H1 (cell line): ENCODE results near the gene TMEM18. TPM values are rescaled to one million over a fixed set of nuclear protein-coding genes. Genes with fewer than 3 reads are reported as not detected.

Experiments used
- BACH1 ChIP-seq: IDR thresholded peaks from 2 replicates; pipeline ENCODE4 v1.6.1; 2012; ENCODE audit warnings: low read length, improper control_type of control experiment
- CHD1 ChIP-seq: IDR thresholded peaks from 2 replicates; pipeline ENCODE4 v1.6.1; 2012; ENCODE audit warnings: low read depth, low read length, improper control_type of control experiment
- CTBP2 ChIP-seq: IDR thresholded peaks from 2 replicates; pipeline ENCODE4 v1.7.0; 2011; ENCODE audit warnings: borderline replicate concordance, mild to moderate bottlenecking, moderate library complexity, mixed read lengths, low read length; ENCODE audit not compliant: insufficient read depth, insufficient read length
- NRF1 ChIP-seq: IDR thresholded peaks from 2 replicates; pipeline ENCODE4 v1.6.1; 2011; ENCODE audit warnings: mild to moderate bottlenecking, low read depth, low read length, improper control_type of control experiment
- PHF8 ChIP-seq: fragments of 200-600 bp; sonication (generic); conservative IDR thresholded peaks from 2 replicates; pipeline ENCODE4 v1.7.1; 2012; ENCODE audit warnings: low read depth, mild to moderate bottlenecking, inconsistent platforms, low read length, moderate library complexity
- TAF1 ChIP-seq: IDR thresholded peaks from 2 replicates; pipeline ENCODE4 v1.6.1; 2011; ENCODE audit warnings: mild to moderate bottlenecking, low read depth, low read length
- TBP ChIP-seq: IDR thresholded peaks from 2 replicates; pipeline ENCODE4 v1.6.1; 2011; ENCODE audit warnings: low read depth, low read length, improper control_type of control experiment
- YY1 ChIP-seq: IDR thresholded peaks from 2 replicates; pipeline ENCODE4 v1.6.1; 2011; ENCODE audit warnings: low read depth, mild to moderate bottlenecking, low read length
- ZNF274 ChIP-seq: IDR thresholded peaks from 2 replicates; pipeline ENCODE4 v1.7.0; 2012; ENCODE audit warnings: low read length, borderline replicate concordance; ENCODE audit errors: extremely low read depth
- polyA plus RNA-seq, 7 experiments: library from polyadenylated mRNA; depleted of rRNA in 3 of 7; stranded (reverse) in 5 of 7; unstranded in 2 of 7; fragments of >200 nt in 5 of 7; fragments of 200-250 nt in 2 of 7; gene quantifications; 1 replicate in 5 of 7; 2 replicates in 1 of 7; 4 replicates in 1 of 7; pipeline versions ENCODE4 v1.2.1 to v1.2.3, GENCODE V29; 2011 to 2013; ENCODE audit warnings: missing spikeins in 2 of 7, mixed read lengths in 2 of 7
- total RNA-seq: library from RNA; stranded (reverse); fragmentation: NEBNext Ultra II Directional; extraction: Animal tissue kit (Norgen Biotek cat#: 25700); gene quantifications from 2 replicates; pipeline ENCODE4 v1.2.1, GENCODE V29; 2021
- TF ChIP-seq, protein P1 (sequence below): fragments of 300-600 bp; sonication (generic); IDR thresholded peaks from 2 replicates; pipeline ENCODE4 v1.7.1; 2012; ENCODE audit warnings: low read length, moderate library complexity, mild to moderate bottlenecking, inconsistent platforms; ENCODE audit not compliant: insufficient replicate concordance

TMEM18 gene
- total and polyA plus RNA-seq, 2 of the 8 experiments (the other 6 are each of a cell fraction or from before 2014, with no cell fraction given): 22.4 to 27.1 TPM

DNA sequence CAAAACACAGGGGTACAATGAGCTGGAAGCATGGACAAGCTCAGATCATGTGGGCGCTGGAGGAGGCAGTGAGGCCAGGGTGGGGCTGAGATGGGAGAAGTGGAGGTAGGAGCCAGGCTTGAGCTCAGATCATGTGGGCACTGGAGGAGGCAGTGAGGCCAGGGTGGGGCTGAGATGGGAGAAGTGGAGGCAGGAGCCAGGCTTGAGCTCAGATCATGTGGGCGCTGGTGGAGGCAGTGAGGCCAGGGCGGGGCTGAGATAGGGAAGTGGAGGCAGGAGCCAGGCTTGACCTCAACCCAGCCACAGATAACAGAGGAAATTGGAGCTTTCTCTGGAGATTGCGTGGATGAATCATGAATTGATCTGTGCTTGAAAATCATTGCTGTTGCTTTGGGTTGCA, 48.3 kb upstream of the TMEM18 start (continued):
- TF ChIP-seq, protein P1, sequence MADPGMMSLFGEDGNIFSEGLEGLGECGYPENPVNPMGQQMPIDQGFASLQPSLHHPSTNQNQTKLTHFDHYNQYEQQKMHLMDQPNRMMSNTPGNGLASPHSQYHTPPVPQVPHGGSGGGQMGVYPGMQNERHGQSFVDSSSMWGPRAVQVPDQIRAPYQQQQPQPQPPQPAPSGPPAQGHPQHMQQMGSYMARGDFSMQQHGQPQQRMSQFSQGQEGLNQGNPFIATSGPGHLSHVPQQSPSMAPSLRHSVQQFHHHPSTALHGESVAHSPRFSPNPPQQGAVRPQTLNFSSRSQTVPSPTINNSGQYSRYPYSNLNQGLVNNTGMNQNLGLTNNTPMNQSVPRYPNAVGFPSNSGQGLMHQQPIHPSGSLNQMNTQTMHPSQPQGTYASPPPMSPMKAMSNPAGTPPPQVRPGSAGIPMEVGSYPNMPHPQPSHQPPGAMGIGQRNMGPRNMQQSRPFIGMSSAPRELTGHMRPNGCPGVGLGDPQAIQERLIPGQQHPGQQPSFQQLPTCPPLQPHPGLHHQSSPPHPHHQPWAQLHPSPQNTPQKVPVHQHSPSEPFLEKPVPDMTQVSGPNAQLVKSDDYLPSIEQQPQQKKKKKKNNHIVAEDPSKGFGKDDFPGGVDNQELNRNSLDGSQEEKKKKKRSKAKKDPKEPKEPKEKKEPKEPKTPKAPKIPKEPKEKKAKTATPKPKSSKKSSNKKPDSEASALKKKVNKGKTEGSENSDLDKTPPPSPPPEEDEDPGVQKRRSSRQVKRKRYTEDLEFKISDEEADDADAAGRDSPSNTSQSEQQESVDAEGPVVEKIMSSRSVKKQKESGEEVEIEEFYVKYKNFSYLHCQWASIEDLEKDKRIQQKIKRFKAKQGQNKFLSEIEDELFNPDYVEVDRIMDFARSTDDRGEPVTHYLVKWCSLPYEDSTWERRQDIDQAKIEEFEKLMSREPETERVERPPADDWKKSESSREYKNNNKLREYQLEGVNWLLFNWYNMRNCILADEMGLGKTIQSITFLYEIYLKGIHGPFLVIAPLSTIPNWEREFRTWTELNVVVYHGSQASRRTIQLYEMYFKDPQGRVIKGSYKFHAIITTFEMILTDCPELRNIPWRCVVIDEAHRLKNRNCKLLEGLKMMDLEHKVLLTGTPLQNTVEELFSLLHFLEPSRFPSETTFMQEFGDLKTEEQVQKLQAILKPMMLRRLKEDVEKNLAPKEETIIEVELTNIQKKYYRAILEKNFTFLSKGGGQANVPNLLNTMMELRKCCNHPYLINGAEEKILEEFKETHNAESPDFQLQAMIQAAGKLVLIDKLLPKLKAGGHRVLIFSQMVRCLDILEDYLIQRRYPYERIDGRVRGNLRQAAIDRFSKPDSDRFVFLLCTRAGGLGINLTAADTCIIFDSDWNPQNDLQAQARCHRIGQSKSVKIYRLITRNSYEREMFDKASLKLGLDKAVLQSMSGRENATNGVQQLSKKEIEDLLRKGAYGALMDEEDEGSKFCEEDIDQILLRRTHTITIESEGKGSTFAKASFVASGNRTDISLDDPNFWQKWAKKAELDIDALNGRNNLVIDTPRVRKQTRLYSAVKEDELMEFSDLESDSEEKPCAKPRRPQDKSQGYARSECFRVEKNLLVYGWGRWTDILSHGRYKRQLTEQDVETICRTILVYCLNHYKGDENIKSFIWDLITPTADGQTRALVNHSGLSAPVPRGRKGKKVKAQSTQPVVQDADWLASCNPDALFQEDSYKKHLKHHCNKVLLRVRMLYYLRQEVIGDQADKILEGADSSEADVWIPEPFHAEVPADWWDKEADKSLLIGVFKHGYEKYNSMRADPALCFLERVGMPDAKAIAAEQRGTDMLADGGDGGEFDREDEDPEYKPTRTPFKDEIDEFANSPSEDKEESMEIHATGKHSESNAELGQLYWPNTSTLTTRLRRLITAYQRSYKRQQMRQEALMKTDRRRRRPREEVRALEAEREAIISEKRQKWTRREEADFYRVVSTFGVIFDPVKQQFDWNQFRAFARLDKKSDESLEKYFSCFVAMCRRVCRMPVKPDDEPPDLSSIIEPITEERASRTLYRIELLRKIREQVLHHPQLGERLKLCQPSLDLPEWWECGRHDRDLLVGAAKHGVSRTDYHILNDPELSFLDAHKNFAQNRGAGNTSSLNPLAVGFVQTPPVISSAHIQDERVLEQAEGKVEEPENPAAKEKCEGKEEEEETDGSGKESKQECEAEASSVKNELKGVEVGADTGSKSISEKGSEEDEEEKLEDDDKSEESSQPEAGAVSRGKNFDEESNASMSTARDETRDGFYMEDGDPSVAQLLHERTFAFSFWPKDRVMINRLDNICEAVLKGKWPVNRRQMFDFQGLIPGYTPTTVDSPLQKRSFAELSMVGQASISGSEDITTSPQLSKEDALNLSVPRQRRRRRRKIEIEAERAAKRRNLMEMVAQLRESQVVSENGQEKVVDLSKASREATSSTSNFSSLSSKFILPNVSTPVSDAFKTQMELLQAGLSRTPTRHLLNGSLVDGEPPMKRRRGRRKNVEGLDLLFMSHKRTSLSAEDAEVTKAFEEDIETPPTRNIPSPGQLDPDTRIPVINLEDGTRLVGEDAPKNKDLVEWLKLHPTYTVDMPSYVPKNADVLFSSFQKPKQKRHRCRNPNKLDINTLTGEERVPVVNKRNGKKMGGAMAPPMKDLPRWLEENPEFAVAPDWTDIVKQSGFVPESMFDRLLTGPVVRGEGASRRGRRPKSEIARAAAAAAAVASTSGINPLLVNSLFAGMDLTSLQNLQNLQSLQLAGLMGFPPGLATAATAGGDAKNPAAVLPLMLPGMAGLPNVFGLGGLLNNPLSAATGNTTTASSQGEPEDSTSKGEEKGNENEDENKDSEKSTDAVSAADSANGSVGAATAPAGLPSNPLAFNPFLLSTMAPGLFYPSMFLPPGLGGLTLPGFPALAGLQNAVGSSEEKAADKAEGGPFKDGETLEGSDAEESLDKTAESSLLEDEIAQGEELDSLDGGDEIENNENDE: no peak
- no peak for TF ChIP-seq CTBP2
- TF ChIP-seq BACH1: no peak
- no peak for TF ChIP-seq NRF1
- TF ChIP-seq ZNF274: no peak
- no peak for TF ChIP-seq PHF8
- no peak for TF ChIP-seq TAF1
- TF ChIP-seq YY1: no peak
- no peak for TF ChIP-seq TBP
- no peak for TF ChIP-seq CHD1
